H1 (cell line): Measurements from ENCODE around the gene ALK. TPM values are rescaled to one million over a fixed set of nuclear protein-coding genes. Genes with fewer than 3 reads are reported as not detected.

Experiments
- CTCF ChIA-PET: fragments of 300-600 bp; sonication (Branson Sonifier 250); formaldehyde crosslinking; loops from one replicate; lab custom pipeline; 2021; ENCODE audit not compliant: partially characterized antibody; lab: Charles Lee
- POLR2A ChIA-PET: fragments of 300-600 bp; sonication (Branson Sonifier 250); formaldehyde crosslinking; loops from one replicate; lab custom pipeline; 2021; ENCODE audit warnings: inconsistent platforms; ENCODE audit not compliant: partially characterized antibody; lab: Charles Lee
- DNase-seq, 2 experiments: peaks; one replicate each; pipeline versions ENCODE4 v3.0.0 to v3.0.0-alpha.2; 2010 to 2022; ENCODE audit warnings: low spot score in 2 of 2, low read depth in 1 of 2, mixed read lengths in 1 of 2
- FAIRE-seq: peaks from 2 replicates; lab custom pipeline; 2011; peaks lifted over from hg19 to GRCh38; lab: Jason Lieb, UNC
- H2AFZ ChIP-seq: 2 replicates; pipeline ENCODE4 v1.8.1; 2012; ENCODE audit warnings: low read length, inconsistent platforms
- H2AK5ac ChIP-seq: 2 replicates; pipeline ENCODE4 v1.6.1; 2013; ENCODE audit warnings: low read depth, low read length
- H2BK120ac ChIP-seq: replicated peaks from 2 replicates; pipeline ENCODE3; 2013; ENCODE audit warnings: low read depth, low read length, inconsistent platforms
- H2BK12ac ChIP-seq: 2 replicates; pipeline ENCODE4 v1.6.1; 2013; ENCODE audit warnings: low read depth, low read length
- H2BK15ac ChIP-seq: 2 replicates; pipeline ENCODE4 v1.6.1; 2013; ENCODE audit warnings: low read length
- H2BK20ac ChIP-seq: 2 replicates; pipeline ENCODE4 v1.6.1; 2013; ENCODE audit warnings: low read length
- H2BK5ac ChIP-seq: 2 replicates; pipeline ENCODE4 v1.6.1; 2013; ENCODE audit warnings: low read depth, low read length
- H3K14ac ChIP-seq: 2 replicates; pipeline ENCODE4 v1.6.1; 2013; ENCODE audit warnings: inconsistent platforms; ENCODE audit not compliant: insufficient read length
- H3K18ac ChIP-seq: 2 replicates; pipeline ENCODE4 v1.6.1; 2013; ENCODE audit warnings: low read length; ENCODE audit errors: extremely low read depth
- H3K23ac ChIP-seq: 2 replicates; pipeline ENCODE4 v1.6.1; 2013; ENCODE audit warnings: inconsistent platforms; ENCODE audit not compliant: insufficient read length
- H3K23me2 ChIP-seq: 2 replicates; pipeline ENCODE4 v1.6.1; 2013; ENCODE audit warnings: low read depth, low read length
- H3K27ac ChIP-seq: 2 replicates; pipeline ENCODE4 v1.6.1; 2011; ENCODE audit warnings: low read depth, low read length, inconsistent platforms
- H3K27me3 ChIP-seq, 4 experiments: replicated peaks in 1 of 4; 1 replicate in 1 of 4; 2 replicates in 3 of 4; pipeline versions ENCODE4 v1.6.1 to v1.8.1; 2011 to 2013; ENCODE audit warnings: low read length in 3 of 4, mild to moderate bottlenecking in 3 of 4, inconsistent platforms in 2 of 4, mixed read lengths in 2 of 4, moderate library complexity in 1 of 4; ENCODE audit not compliant: control insufficient read depth in 3 of 4, insufficient read depth in 3 of 4; ENCODE audit errors: extremely low read depth in 1 of 4
- H3K36me3 ChIP-seq, 4 experiments: 2 replicates each; pipeline versions ENCODE4 v1.6.1 to v1.8.1; 2011 to 2013; ENCODE audit warnings: mild to moderate bottlenecking in 4 of 4, low read length in 3 of 4, moderate library complexity in 2 of 4, control low read depth in 1 of 4, inconsistent platforms in 1 of 4; ENCODE audit not compliant: insufficient read depth in 4 of 4, control insufficient read depth in 2 of 4
- H3K4ac ChIP-seq: replicated peaks from 2 replicates; pipeline ENCODE3; 2013; ENCODE audit warnings: low read length, low read depth, mixed read lengths, inconsistent platforms; ENCODE audit not compliant: insufficient read length
- H3K4me1 ChIP-seq, 4 experiments: replicated peaks in 1 of 4; 1 replicate in 1 of 4; 2 replicates in 3 of 4; pipeline versions ENCODE4 v1.6.1 to v1.8.1; 2011 to 2013; ENCODE audit warnings: low read length in 3 of 4, inconsistent platforms in 2 of 4, mixed read lengths in 1 of 4; ENCODE audit not compliant: insufficient read depth in 4 of 4, control insufficient read depth in 3 of 4
- H3K4me2 ChIP-seq, 2 experiments: 2 replicates each; pipeline versions ENCODE4 v1.6.1 to v1.8.1; 2011 to 2013; ENCODE audit warnings: low read depth in 2 of 2, low read length in 2 of 2, control low read depth in 1 of 2, inconsistent platforms in 1 of 2, mild to moderate bottlenecking in 1 of 2; ENCODE audit not compliant: insufficient read depth in 1 of 2
- H3K4me3 ChIP-seq, 4 experiments: fragments of 200-600, 300-600 bp in 1 of 4; sonication (generic), shearing (Covaris generic), sonication (Bioruptor Twin) in 1 of 4; 2 replicates each; pipeline versions ENCODE4 v1.5.1 to v1.8.1; 2011 to 2016; ENCODE audit warnings: low read length in 4 of 4, low read depth in 3 of 4, control low read depth in 2 of 4, inconsistent platforms in 2 of 4, mild to moderate bottlenecking in 2 of 4, mixed read lengths in 1 of 4, moderate library complexity in 1 of 4; ENCODE audit not compliant: insufficient read depth in 2 of 4; ENCODE audit errors: extremely low read depth in 1 of 4
- H3K56ac ChIP-seq: replicated peaks from 2 replicates; pipeline ENCODE3; 2013; ENCODE audit warnings: low read depth, mild to moderate bottlenecking, mixed read lengths, low read length, inconsistent platforms; ENCODE audit not compliant: insufficient read length
- H3K79me1 ChIP-seq: 2 replicates; pipeline ENCODE4 v1.6.1; 2013; ENCODE audit warnings: low read depth, low read length, control low read depth
- H3K79me2 ChIP-seq, 2 experiments: 2 replicates each; pipeline versions ENCODE4 v1.6.1 to v1.8.1; 2012 to 2013; ENCODE audit warnings: low read length in 2 of 2, mild to moderate bottlenecking in 2 of 2, inconsistent platforms in 1 of 2; ENCODE audit not compliant: insufficient read depth in 2 of 2, control insufficient read depth in 1 of 2
- H3K9ac ChIP-seq, 4 experiments: replicated peaks in 1 of 4; 1 replicate in 1 of 4; 2 replicates in 3 of 4; pipeline versions ENCODE4 v1.6.1 to v1.8.1; 2011 to 2013; ENCODE audit warnings: low read depth in 3 of 4, low read length in 3 of 4, control low read depth in 2 of 4, mild to moderate bottlenecking in 2 of 4, moderate library complexity in 2 of 4, inconsistent platforms in 1 of 4; ENCODE audit errors: extremely low read depth in 1 of 4
- H3K9me3 ChIP-seq, 2 experiments: 2 replicates each; pipeline versions ENCODE4 v1.6.1 to v1.8.1; 2012 to 2013; ENCODE audit warnings: mild to moderate bottlenecking in 2 of 2, moderate library complexity in 2 of 2, control low read depth in 1 of 2, inconsistent platforms in 1 of 2, low read depth in 1 of 2, low read length in 1 of 2, mixed read lengths in 1 of 2; ENCODE audit not compliant: insufficient read depth in 2 of 2
- H4K20me1 ChIP-seq, 2 experiments: replicated peaks in 1 of 2; 2 replicates each; pipeline versions ENCODE3 to v1.8.1; 2011 to 2013; ENCODE audit warnings: inconsistent platforms in 2 of 2, low read length in 2 of 2, mild to moderate bottlenecking in 1 of 2; ENCODE audit not compliant: insufficient read depth in 2 of 2, control insufficient read depth in 1 of 2
- H4K5ac ChIP-seq: 2 replicates; pipeline ENCODE4 v1.6.1; 2013; ENCODE audit warnings: low read length, low read depth, mixed read lengths, inconsistent platforms; ENCODE audit not compliant: insufficient read length
- H4K8ac ChIP-seq: 2 replicates; pipeline ENCODE4 v1.8.0; 2013; ENCODE audit warnings: mild to moderate bottlenecking, moderate library complexity, low read length, inconsistent platforms; ENCODE audit not compliant: insufficient read depth; ENCODE audit errors: extremely low read depth
- H4K91ac ChIP-seq: replicated peaks from 2 replicates; pipeline ENCODE3; 2013; ENCODE audit warnings: low read length, mixed read lengths, inconsistent platforms; ENCODE audit not compliant: insufficient read length
- CHD2 ChIP-seq: IDR thresholded peaks from 2 replicates; pipeline ENCODE4 v1.6.1; 2012; ENCODE audit warnings: low read length, improper control_type of control experiment
- POLR2A ChIP-seq, 2 experiments: IDR thresholded peaks; 1 replicate in 1 of 2; 2 replicates in 1 of 2; pipeline ENCODE4 v1.6.1; 2011; ENCODE audit warnings: low read depth in 2 of 2, low read length in 2 of 2, mild to moderate bottlenecking in 2 of 2; ENCODE audit errors: control extremely low read depth in 1 of 2
- TCF12 ChIP-seq: IDR thresholded peaks from 2 replicates; pipeline ENCODE4 v1.6.1; 2011; ENCODE audit warnings: low read depth, mild to moderate bottlenecking, low read length
- WGBS, 2 experiments: shearing (Covaris generic) in 1 of 2; methylation state at CpG; one replicate each; pipeline versions ENCODE4 v1.1.6 to v1.1.7; 2013 to 2015; ENCODE audit warnings: low lambda C conversion rate in 2 of 2, mixed read lengths in 2 of 2, inconsistent platforms in 1 of 2, low coverage in 1 of 2, missing lambda C conversion rate in 1 of 2; ENCODE audit not compliant: insufficient replicate concordance in 2 of 2, insufficient coverage in 1 of 2, insufficient read length in 1 of 2; ENCODE audit errors: extremely low coverage in 1 of 2, missing lambda C conversion rate in 1 of 2; 5-methylcytosine and 5-hydroxymethylcytosine counted together
- polyA plus RNA-seq, 7 experiments: library from polyadenylated mRNA; depleted of rRNA in 3 of 7; stranded (reverse) in 5 of 7; unstranded in 2 of 7; fragments of >200 nt in 5 of 7; fragments of 200-250 nt in 2 of 7; gene quantifications; 1 replicate in 5 of 7; 2 replicates in 1 of 7; 4 replicates in 1 of 7; pipeline versions ENCODE4 v1.2.1 to v1.2.3, GENCODE V29; 2011 to 2013; ENCODE audit warnings: missing spikeins in 2 of 7, mixed read lengths in 2 of 7
- total RNA-seq: library from RNA; stranded (reverse); fragmentation: NEBNext Ultra II Directional; extraction: Animal tissue kit (Norgen Biotek cat#: 25700); gene quantifications from 2 replicates; pipeline ENCODE4 v1.2.1, GENCODE V29; 2021
- TF ChIP-seq, protein P1 (sequence below), 3 experiments: IDR thresholded peaks; 1 replicate in 2 of 3; 2 replicates in 1 of 3; pipeline versions ENCODE4 v1.5.1 to v1.6.1; 2011; ENCODE audit warnings: low read length in 3 of 3, mild to moderate bottlenecking in 3 of 3, inconsistent platforms in 2 of 3, low read depth in 1 of 3, moderate library complexity in 1 of 3; ENCODE audit not compliant: insufficient read depth in 1 of 3; ENCODE audit errors: control extremely low read depth in 1 of 3

Gene ALK
- total and polyA plus RNA-seq, 2 of the 8 experiments (the other 6 are each of a cell fraction or from before 2014, with no cell fraction given): 0.02 to 0.09 TPM

- H3K23me2 ChIP-seq: no peaks in the 10 kb centered on the region
- H3K9me3 ChIP-seq: no peaks in the 10 kb centered on the region
- no peak overlapping the region for H2BK20ac ChIP-seq
- H3K79me1 ChIP-seq: no peaks in the 10 kb centered on the region
- no peaks in the 10 kb centered on the region for H3K27me3 ChIP-seq
- no peak overlapping the region for H3K4me3 ChIP-seq
- H4K20me1 ChIP-seq: no peaks in the 10 kb centered on the region
- no peak overlapping the region for H2AK5ac ChIP-seq
- no peak overlapping the region for H3K4ac ChIP-seq
- WGBS, 2 experiments: 83% methylated on average over 5 of the region's 5 CpGs; no CpG with 5 or more reads in 1 of the 2 experiments
- no peak overlapping the region for H2BK120ac ChIP-seq
- no peak overlapping the region for H2AFZ ChIP-seq
- H3K79me2 ChIP-seq: no peaks in the 10 kb centered on the region
- no peak overlapping the region for H3K18ac ChIP-seq
- H2BK12ac ChIP-seq: no peak overlapping the region
- H3K36me3 ChIP-seq: no peaks in the 10 kb centered on the region
- no peak overlapping the region for H3K23ac ChIP-seq
- H4K91ac ChIP-seq: no peak overlapping the region
- H4K8ac ChIP-seq: no peak overlapping the region
- no peak overlapping the region for H3K27ac ChIP-seq
- no peak overlapping the region for H3K14ac ChIP-seq
- H3K4me2 ChIP-seq: no peak overlapping the region
- FAIRE-seq: no peak
- ChIA-PET CTCF (interaction anchor here (1.0 kb wide), 1 partner anchor 12 kb away, joined by 3 read pairs; no protein-coding TSS in a partner anchor), POLR2A (no interaction called here)
- H3K56ac ChIP-seq: no peak overlapping the region
- no peak overlapping the region for H4K5ac ChIP-seq
- peaks cover 0 to 4% (median 0%) of the 10 kb centered on the region in 4 experiments; a peak in 1 of 7 replicates for H3K4me1 ChIP-seq
- no peak overlapping the region; the same call in 1 of the 2 replicates for H2BK5ac ChIP-seq
- no peak overlapping the region for H2BK15ac ChIP-seq
- H3K9ac ChIP-seq: no peak overlapping the region
- DNase-seq: no peak
- TF ChIP-seq CHD2 (no peak), TCF12 (no peak), POLR2A (IDR thresholded peaks at IDR 0.05; ENCODE audit: control extremely low read depth in 1 of 2, low read depth in 2 of 2, low read length in 2 of 2) (no peak)
- TF ChIP-seq, protein P1, sequence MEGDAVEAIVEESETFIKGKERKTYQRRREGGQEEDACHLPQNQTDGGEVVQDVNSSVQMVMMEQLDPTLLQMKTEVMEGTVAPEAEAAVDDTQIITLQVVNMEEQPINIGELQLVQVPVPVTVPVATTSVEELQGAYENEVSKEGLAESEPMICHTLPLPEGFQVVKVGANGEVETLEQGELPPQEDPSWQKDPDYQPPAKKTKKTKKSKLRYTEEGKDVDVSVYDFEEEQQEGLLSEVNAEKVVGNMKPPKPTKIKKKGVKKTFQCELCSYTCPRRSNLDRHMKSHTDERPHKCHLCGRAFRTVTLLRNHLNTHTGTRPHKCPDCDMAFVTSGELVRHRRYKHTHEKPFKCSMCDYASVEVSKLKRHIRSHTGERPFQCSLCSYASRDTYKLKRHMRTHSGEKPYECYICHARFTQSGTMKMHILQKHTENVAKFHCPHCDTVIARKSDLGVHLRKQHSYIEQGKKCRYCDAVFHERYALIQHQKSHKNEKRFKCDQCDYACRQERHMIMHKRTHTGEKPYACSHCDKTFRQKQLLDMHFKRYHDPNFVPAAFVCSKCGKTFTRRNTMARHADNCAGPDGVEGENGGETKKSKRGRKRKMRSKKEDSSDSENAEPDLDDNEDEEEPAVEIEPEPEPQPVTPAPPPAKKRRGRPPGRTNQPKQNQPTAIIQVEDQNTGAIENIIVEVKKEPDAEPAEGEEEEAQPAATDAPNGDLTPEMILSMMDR (IDR thresholded peaks at IDR 0.05; ENCODE audit: control extremely low read depth in 1 of 3, insufficient read depth in 1 of 3, low read depth in 1 of 3, low read length in 3 of 3): no peak
These were observed 309.5 kb downstream of the ALK start for GRCh38 chr2:29611850-29612249.
